CD4-positive, alpha-beta T cell treated with Interleukin-6 at 100 ng/mL for 8 hours (primary cell): ENCODE data around the gene PLEKHG2.

ENCODE experiments used
- DNase-seq: peaks from one replicate; pipeline ENCODE4 v3.0.0-alpha.2; 2020; ENCODE audit warnings: mixed read lengths, low spot score

The PLEKHG2 gene

DNA sequence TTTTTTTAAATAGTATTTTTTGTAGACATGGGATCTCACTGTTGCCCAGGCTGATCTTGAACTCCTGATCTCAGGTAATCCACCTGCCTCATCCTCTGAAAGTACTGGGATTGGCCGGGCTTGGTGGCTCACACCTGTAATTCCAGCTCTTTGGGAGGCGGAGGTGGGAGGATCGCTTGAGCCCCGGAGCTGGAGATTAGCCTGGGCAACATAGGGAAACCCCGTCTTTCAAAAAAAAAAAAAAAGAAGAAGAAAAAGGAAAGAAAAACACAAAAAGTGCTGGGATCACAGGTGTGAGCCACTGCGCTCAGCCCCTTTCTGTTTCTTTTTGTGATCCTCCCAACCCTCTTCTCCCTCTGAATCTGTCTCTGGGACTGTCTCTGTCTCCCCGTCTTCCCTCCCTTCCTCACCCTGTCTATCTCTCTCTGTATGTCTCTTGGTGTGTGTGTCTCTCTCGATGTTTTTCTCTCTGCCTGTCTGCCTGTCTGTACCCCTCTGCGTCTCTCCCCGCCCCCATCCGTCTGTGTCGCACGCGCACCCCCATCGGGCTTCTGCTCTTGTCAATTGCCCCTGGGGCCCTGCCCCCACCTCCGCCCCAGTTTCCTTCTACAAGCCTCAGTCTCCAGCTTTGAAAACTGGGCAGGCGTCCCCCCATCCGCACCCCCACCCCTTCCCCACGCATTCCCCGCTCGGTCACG, 6.4 kb upstream of the PLEKHG2 start:
- DNase-seq: peak; percentile 95

- DNase-seq: peak; percentile 91
These were observed 5.6 kb upstream of the PLEKHG2 start, which contains the start of gene ZFP36 for GRCh38 chr19:39406656-39407409. ZFP36 (plus strand) TSS chr19:39406847; CDS start chr19:39406905, 58 bp downstream.

GRCh38 chr19:39407410-39407659, 5.1 kb upstream of the PLEKHG2 start:
- no peak for DNase-seq

DNA sequence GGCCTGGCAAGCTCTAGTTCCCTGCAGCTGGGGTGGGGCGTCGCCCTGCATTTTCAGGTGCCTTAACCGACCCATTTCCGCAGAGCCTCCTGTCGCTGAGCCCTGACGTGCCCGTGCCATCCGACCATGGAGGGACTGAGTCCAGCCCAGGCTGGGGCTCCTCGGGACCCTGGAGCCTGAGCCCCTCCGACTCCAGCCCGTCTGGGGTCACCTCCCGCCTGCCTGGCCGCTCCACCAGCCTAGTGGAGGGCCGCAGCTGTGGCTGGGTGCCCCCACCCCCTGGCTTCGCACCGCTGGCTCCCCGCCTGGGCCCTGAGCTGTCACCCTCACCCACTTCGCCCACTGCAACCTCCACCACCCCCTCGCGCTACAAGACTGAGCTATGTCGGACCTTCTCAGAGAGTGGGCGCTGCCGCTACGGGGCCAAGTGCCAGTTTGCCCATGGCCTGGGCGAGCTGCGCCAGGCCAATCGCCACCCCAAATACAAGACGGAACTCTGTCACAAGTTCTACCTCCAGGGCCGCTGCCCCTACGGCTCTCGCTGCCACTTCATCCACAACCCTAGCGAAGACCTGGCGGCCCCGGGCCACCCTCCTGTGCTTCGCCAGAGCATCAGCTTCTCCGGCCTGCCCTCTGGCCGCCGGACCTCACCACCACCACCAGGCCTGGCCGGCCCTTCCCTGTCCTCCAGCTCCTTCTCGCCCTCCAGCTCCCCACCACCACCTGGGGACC, 4.6 kb upstream of the PLEKHG2 start:
- DNase-seq: peak; percentile 82

DNA sequence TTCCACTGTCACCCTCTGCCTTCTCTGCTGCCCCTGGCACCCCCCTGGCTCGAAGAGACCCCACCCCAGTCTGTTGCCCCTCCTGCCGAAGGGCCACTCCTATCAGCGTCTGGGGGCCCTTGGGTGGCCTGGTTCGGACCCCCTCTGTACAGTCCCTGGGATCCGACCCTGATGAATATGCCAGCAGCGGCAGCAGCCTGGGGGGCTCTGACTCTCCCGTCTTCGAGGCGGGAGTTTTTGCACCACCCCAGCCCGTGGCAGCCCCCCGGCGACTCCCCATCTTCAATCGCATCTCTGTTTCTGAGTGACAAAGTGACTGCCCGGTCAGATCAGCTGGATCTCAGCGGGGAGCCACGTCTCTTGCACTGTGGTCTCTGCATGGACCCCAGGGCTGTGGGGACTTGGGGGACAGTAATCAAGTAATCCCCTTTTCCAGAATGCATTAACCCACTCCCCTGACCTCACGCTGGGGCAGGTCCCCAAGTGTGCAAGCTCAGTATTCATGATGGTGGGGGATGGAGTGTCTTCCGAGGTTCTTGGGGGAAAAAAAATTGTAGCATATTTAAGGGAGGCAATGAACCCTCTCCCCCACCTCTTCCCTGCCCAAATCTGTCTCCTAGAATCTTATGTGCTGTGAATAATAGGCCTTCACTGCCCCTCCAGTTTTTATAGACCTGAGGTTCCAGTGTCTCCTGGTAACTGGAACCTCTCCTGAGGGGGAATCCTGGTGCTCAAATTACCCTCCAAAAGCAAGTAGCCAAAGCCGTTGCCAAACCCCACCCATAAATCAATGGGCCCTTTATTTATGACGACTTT, 3.9 kb upstream of the PLEKHG2 start:
- no peak for DNase-seq

- DNase-seq: peak; percentile 87
These were observed 3.1 kb upstream of the PLEKHG2 start for GRCh38 chr19:39409208-39410016.

- peak; percentile 64 for DNase-seq
These were observed 2.2 kb upstream of the PLEKHG2 start for GRCh38 chr19:39410017-39410830.

- no peak for DNase-seq
These were observed 1.7 kb upstream of the PLEKHG2 start for GRCh38 chr19:39410831-39411080.

GRCh38 chr19:39411081-39411831, 1.2 kb upstream of the PLEKHG2 start:
- no peak for DNase-seq

DNA sequence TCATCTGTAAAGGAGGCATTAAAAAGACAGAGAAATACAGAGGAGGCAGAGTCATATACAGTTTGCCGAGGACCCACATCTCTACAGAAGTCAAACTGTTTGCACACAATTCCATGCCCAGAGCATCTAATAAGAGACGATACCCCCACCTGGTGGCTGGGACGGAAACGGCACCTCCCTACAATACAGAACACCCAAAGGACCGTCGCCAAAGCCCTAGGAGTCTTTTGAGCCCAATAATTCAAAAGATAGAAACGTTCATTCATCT, 703 bp upstream of the PLEKHG2 start:
- DNase-seq: peak; percentile 92

- DNase-seq: no peak
These were observed 400 bp downstream of the PLEKHG2 start for GRCh38 chr19:39412867-39413271.

- no peak for DNase-seq
These were observed 922 bp downstream of the PLEKHG2 start for GRCh38 chr19:39413272-39413910.

- no peak for DNase-seq
These were observed 1.6 kb downstream of the PLEKHG2 start for GRCh38 chr19:39413911-39414608.

GRCh38 chr19:39415111-39416046, 2.9 kb downstream of the PLEKHG2 start:
- no peak for DNase-seq

- DNase-seq: no peak
These were observed 4.0 kb downstream of the PLEKHG2 start for GRCh38 chr19:39416152-39417120.

DNA sequence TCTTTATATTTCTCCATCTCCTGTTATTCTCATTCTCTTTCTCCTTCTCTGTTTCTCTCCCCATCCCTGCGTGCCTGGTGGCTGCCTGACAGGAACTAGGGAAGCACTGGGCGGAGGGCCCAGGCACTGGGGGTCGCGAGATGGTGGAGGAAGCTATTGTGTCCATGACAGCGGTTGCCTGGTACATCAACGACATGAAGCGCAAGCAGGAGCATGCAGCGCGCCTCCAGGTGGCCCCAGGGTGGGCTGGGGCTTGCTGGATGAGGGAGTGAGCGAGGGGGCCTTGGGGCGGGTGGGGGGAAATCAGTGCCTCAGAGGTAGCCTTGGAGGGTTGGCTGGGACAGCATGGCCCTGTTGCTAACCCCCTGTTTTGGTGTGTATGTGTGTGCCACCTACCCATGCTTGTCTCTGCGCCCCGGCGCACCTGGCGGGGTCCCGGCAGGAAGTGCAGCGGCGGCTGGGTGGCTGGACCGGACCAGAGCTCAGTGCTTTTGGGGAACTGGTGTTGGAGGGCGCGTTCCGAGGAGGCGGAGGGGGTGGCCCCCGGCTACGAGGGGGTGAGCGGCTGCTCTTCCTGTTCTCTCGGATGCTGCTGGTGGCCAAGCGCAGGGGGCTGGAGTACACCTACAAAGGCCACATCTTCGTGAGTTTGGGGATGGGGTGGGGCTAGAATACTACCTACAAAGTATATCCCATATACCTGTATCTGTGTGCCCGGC, 5.2 kb downstream of the PLEKHG2 start:
- no peak for DNase-seq
